AG08396 (cell line): ENCODE results near the gene KLHL30.

Source experiments
- DNase-seq: peaks from one replicate; pipeline ENCODE4 v3.0.0; 2012; ENCODE audit warnings: low spot score, mixed read lengths

Gene KLHL30

GRCh38 chr2:238149841-238150572, 11.5 kb downstream of the KLHL30 start:
- DNase-seq: no peak

GRCh38 chr2:238150686-238151085, 12.2 kb downstream of the KLHL30 start:
- DNase-seq: no peak

- no peak for DNase-seq
These were observed 12.7 kb downstream of the KLHL30 start for GRCh38 chr2:238151205-238151604.

- no peak for DNase-seq
These were observed 13.3 kb downstream of the KLHL30 start for GRCh38 chr2:238151628-238152235.

- DNase-seq: no peak
These were observed 14.6 kb downstream of the KLHL30 start for GRCh38 chr2:238152771-238153688.

- DNase-seq: no peak
These were observed 16.1 kb downstream of the KLHL30 start for GRCh38 chr2:238154570-238154969.

- DNase-seq: peak; percentile 85
These were observed 16.7 kb downstream of the KLHL30 start for GRCh38 chr2:238155051-238155760.

GRCh38 chr2:238155761-238156694, 17.6 kb downstream of the KLHL30 start:
- no peak for DNase-seq

- DNase-seq: no peak
These were observed 19.1 kb downstream of the KLHL30 start for GRCh38 chr2:238157506-238158017.

GRCh38 chr2:238158018-238158508, 19.6 kb downstream of the KLHL30 start:
- DNase-seq: no peak

- DNase-seq: peak; percentile 88
These were observed 20.1 kb downstream of the KLHL30 start, which contains the start of gene ERFE for GRCh38 chr2:238158509-238159070. Gene ERFE (plus strand): TSS chr2:238158970. CDS start chr2:238159008, 38 bp downstream.

- DNase-seq: no peak
These were observed 20.6 kb downstream of the KLHL30 start for GRCh38 chr2:238159071-238159539.

GRCh38 chr2:238159661-238160205, 21.3 kb downstream of the KLHL30 start:
- no peak for DNase-seq

GRCh38 chr2:238160206-238161129, 22.0 kb downstream of the KLHL30 start:
- no peak for DNase-seq

- DNase-seq: no peak
These were observed 23.0 kb downstream of the KLHL30 start for GRCh38 chr2:238161291-238162051.

- DNase-seq: no peak
These were observed 23.9 kb downstream of the KLHL30 start for GRCh38 chr2:238162251-238162845.

GRCh38 chr2:238162846-238163441, 24.5 kb downstream of the KLHL30 start:
- no peak for DNase-seq
